PC-3 (cell line): Measurements from ENCODE around the gene WNT3. TPM values are rescaled to one million over a fixed set of nuclear protein-coding genes. Genes with fewer than 3 reads are reported as not detected.
"Not testable (repeated sequence)": the region's sequence is repeated elsewhere in the genome, so short reads cannot be mapped to it uniquely, and the experiment has no call there.

Experiments used
- ATAC-seq: fragments of 200-7000 bp; cut with Tn5 transposase; 2 replicates; pipeline ENCODE4 v1.9.1; 2020; ENCODE audit warnings: mild to moderate bottlenecking, moderate library complexity
- BruUV-seq: library from RNA; stranded (reverse); fragments of 400-500 nt; replicated peaks from 2 replicates; lab custom pipeline; 2021; lab: Mats Ljungman, UMichigan
- CTCF ChIA-PET: fragments of 300-600 bp; sonication (Branson Sonifier 250); formaldehyde crosslinking; loops from one replicate; lab custom pipeline; 2022; ENCODE audit warnings: antibody characterized with exemption; lab: Charles Lee
- POLR2A ChIA-PET: fragments of 300-600 bp; sonication (Branson Sonifier 250); formaldehyde crosslinking; loops from one replicate; lab custom pipeline; 2022; ENCODE audit warnings: antibody characterized with exemption; ENCODE audit not compliant: unreplicated experiment; lab: Charles Lee
- DNase-seq: peaks from one replicate; pipeline ENCODE4 v3.0.0-alpha.2; 2015
- H2AFZ ChIP-seq: fragments of 300-600 bp; sonication (generic); 2 replicates; pipeline ENCODE4 v1.6.0; 2016; ENCODE audit warnings: antibody characterized with exemption, low read length
- H3F3A ChIP-seq: fragments of 300-600 bp; sonication (generic); one replicate; pipeline ENCODE4 v1.6.0; 2017; ENCODE audit warnings: antibody characterized with exemption, low read length, control low read depth, mild to moderate bottlenecking; ENCODE audit not compliant: unreplicated experiment
- H3K27ac ChIP-seq: fragments of 300-600 bp; sonication (generic); 2 replicates; pipeline ENCODE4 v1.5.1; 2016; ENCODE audit warnings: mild to moderate bottlenecking, low read length
- H3K27me3 ChIP-seq: fragments of 300-600 bp; sonication (generic); 2 replicates; pipeline ENCODE4 v1.6.1; 2016; ENCODE audit warnings: low read length, mixed read lengths
- H3K36me3 ChIP-seq: fragments of 300-600 bp; sonication (generic); 2 replicates; pipeline ENCODE4 v1.6.1; 2016; ENCODE audit warnings: low read depth, mixed run types, low read length, mixed read lengths
- H3K4me1 ChIP-seq: fragments of 300-600 bp; sonication (generic); 2 replicates; pipeline ENCODE4 v1.5.1; 2016; ENCODE audit warnings: low read length; ENCODE audit not compliant: insufficient read depth
- H3K4me2 ChIP-seq: fragments of 300-600 bp; sonication (generic); 2 replicates; pipeline ENCODE4 v1.6.0; 2016; ENCODE audit warnings: low read length
- H3K4me3 ChIP-seq: fragments of 300-600 bp; sonication (generic); 2 replicates; pipeline ENCODE4 v1.5.1; 2016; ENCODE audit warnings: mild to moderate bottlenecking, low read length, mixed read lengths
- H3K79me2 ChIP-seq: fragments of 300-600 bp; sonication (generic); 2 replicates; pipeline ENCODE4 v1.6.1; 2017; ENCODE audit warnings: low read length, mixed read lengths
- H3K9ac ChIP-seq: fragments of 300-600 bp; sonication (generic); 2 replicates; pipeline ENCODE4 v1.6.0; 2016; ENCODE audit warnings: mild to moderate bottlenecking, low read length
- H3K9me2 ChIP-seq: fragments of 300-600 bp; sonication (generic); replicated peaks from 2 replicates; pipeline ENCODE4 v1.6.1; 2016; ENCODE audit warnings: mixed run types, low read length, mixed read lengths
- H3K9me3 ChIP-seq: fragments of 300-600 bp; sonication (generic); 2 replicates; pipeline ENCODE4 v1.6.1; 2016; ENCODE audit warnings: low read length, mixed read lengths
- H4K20me1 ChIP-seq: fragments of 300-600 bp; sonication (generic); 2 replicates; pipeline ENCODE4 v1.6.1; 2016; ENCODE audit warnings: low read length, mixed read lengths
- EZH2 ChIP-seq: fragments of 300-600 bp; sonication (generic); IDR thresholded peaks from one replicate; pipeline ENCODE4 v1.6.1; 2017; ENCODE audit warnings: antibody characterized with exemption, mild to moderate bottlenecking, low read length; ENCODE audit not compliant: unreplicated experiment
- EZH2phosphoT487 ChIP-seq: fragments of 300-600 bp; sonication (generic); IDR thresholded peaks from 2 replicates; pipeline ENCODE4 v1.6.1; 2018; ENCODE audit warnings: mild to moderate bottlenecking, antibody characterized with exemption, low read length, borderline replicate concordance
- intact Hi-C: fragments of 100-400 bp; cut with micrococcal nuclease; formaldehyde crosslinking; loops from 2 replicates; pipeline ENCODE4 v1.9.0; 2023
- total RNA-seq: library from RNA; depleted of rRNA; stranded (reverse); fragments of >200 nt; gene quantifications from 2 replicates; pipeline ENCODE4 v1.2.3, GENCODE V29; 2014
- TF ChIP-seq, protein P1 (sequence below): fragments of 300-600 bp; sonication (generic); conservative IDR thresholded peaks from 2 replicates; pipeline ENCODE4 v1.5.1; 2017; ENCODE audit warnings: antibody characterized with exemption, low read depth, mild to moderate bottlenecking, low read length

WNT3 gene
- total RNA-seq, 1 experiment from 2014 or later: 4.9 TPM

DNA sequence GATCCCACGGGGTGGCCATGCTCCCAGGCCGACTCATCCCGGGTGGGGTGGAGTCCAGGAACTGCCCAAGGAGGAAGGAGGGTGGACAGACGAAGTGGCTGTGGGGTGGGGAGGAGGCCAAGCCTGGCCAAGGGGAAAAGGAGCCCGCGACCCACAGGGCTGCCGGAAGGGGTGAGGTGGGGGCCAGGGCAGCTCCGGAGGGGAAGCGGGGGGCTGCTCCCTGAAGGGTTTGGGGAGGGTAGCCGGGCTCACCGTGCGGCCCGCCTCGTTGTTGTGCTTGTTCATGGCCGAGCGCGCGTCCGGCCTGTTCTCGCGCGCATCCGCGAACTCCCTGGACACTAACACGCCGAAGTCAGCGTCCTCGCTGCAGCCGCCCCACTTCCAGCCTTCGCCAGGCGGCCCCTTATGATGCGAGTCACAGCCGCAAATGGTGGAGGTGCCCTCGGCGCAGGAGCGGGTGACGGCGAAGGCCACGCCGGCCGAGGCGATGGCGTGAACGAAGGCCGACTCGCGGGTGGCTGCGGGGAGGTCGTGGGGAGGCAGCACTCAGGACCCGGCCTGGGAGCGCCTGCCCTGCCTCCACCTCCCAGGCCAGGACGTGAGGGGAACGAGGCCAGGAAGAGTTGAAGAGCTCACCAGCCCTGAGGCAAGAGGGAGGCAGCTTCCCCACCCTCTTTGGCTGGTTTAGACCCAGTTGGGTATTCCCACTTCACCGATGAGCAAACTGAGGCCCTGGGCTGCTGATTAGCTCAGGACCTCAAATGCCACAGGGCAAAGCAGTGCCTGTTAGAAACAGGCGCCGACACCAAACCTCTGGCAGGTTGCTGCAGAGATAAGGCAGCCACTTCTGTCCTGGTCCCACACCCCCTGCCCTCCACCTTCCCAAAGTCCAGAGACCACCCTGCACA, 48.7 kb downstream of the WNT3 start:
- Histone ChIP-seq H3K27me3 (no peaks in the 10 kb centered on the region), H3K79me2 (no peaks in the 10 kb centered on the region), H3K4me1 (peaks cover 38% of the 10 kb centered on the region), H3K4me3 (no peak overlapping the region), H2AFZ (no peak overlapping the region), H3K9ac (peak overlapping the region; percentile 24; the same call in 1 of the 2 replicates), H3K27ac (peak overlapping the region; percentile 79), H3K36me3 (no peaks in the 10 kb centered on the region), H3K9me2 (no peaks in the 10 kb centered on the region), H3K9me3 (no peaks in the 10 kb centered on the region), H3K4me2 (0 out of 2 replicates have a peak overlapping the region, but pooled peaks have one; percentile 82), H3F3A (peaks cover 6% of the 10 kb centered on the region), H4K20me1 (no peaks in the 10 kb centered on the region)
- POLR2A ChIA-PET: no interaction called here
- CTCF ChIA-PET: no interaction called here
- peak; percentile 31 for DNase-seq
- TF ChIP-seq, protein P1, sequence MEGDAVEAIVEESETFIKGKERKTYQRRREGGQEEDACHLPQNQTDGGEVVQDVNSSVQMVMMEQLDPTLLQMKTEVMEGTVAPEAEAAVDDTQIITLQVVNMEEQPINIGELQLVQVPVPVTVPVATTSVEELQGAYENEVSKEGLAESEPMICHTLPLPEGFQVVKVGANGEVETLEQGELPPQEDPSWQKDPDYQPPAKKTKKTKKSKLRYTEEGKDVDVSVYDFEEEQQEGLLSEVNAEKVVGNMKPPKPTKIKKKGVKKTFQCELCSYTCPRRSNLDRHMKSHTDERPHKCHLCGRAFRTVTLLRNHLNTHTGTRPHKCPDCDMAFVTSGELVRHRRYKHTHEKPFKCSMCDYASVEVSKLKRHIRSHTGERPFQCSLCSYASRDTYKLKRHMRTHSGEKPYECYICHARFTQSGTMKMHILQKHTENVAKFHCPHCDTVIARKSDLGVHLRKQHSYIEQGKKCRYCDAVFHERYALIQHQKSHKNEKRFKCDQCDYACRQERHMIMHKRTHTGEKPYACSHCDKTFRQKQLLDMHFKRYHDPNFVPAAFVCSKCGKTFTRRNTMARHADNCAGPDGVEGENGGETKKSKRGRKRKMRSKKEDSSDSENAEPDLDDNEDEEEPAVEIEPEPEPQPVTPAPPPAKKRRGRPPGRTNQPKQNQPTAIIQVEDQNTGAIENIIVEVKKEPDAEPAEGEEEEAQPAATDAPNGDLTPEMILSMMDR: no peak
- no peak for TF ChIP-seq EZH2phosphoT487
- TF ChIP-seq EZH2: no peak
- no TSS peak for BruUV-seq
- no peak for ATAC-seq
- intact Hi-C loops: no loop called here

DNA sequence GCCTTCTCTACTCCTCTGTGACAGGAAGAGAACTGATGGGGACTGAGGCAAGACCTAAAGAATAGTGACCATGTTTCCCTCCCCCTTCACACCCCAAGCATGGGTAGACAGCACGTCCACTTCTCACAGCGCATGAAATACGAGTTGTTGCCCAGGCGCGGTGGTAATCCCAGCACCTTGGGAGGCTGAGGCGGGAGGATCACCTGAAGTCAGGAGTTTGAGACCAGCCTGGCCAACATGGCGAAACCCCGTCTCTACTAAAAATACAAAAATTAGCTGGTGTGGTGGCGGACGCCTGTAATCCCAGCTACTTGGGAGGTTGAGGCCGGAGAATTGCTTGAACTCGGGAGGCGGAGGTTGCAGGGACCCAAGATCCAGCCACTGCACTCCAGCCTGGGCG, 49.6 kb downstream of the WNT3 start:
- H3K79me2 ChIP-seq, ATAC-seq, H3K4me3 ChIP-seq, CTCF ChIA-PET, POLR2A ChIA-PET, H3K9me3 ChIP-seq, DNase-seq, H2AFZ ChIP-seq, H4K20me1 ChIP-seq, H3K36me3 ChIP-seq, H3K27me3 ChIP-seq, BruUV-seq, H3K4me2 ChIP-seq, intact Hi-C loops, H3K27ac ChIP-seq, H3K9ac ChIP-seq, H3K9me2 ChIP-seq, H3F3A ChIP-seq: not testable (repeated sequence)
- peaks cover 47% of the 10 kb centered on the region for H3K4me1 ChIP-seq

DNA sequence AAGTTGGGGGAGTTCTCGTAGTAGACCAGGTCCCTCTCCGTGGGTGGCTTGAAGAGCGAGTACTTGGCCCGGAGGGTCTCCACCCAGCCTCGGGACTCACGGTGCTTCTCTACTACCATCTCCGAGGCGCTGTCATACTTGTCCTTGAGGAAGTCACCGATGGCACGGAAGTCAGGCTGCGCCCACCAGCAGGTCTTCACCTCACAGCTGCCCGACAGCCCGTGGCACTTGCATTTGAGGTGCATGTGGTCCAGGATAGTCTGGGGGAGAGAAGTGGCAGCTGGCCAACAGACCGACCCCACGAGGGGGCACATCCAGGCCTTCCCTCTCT, 50.0 kb downstream of the WNT3 start:
- no peak overlapping the region for H3K27ac ChIP-seq
- BruUV-seq: no TSS peak
- TF ChIP-seq EZH2 (no peak), EZH2phosphoT487 (no peak)
- TF ChIP-seq, protein P1: no peak
- H3K4me3 ChIP-seq: no peak overlapping the region
- no peak overlapping the region for H2AFZ ChIP-seq
- no peaks in the 10 kb centered on the region for H4K20me1 ChIP-seq
- intact Hi-C loops: no loop called here
- H3K9me3 ChIP-seq: no peaks in the 10 kb centered on the region
- POLR2A ChIA-PET: no interaction called here
- ATAC-seq (no peak), DNase-seq (no peak)
- no peak overlapping the region for H3K9ac ChIP-seq
- H3K79me2 ChIP-seq: no peaks in the 10 kb centered on the region
- CTCF ChIA-PET: no interaction called here
- H3K36me3 ChIP-seq: no peaks in the 10 kb centered on the region
- H3F3A ChIP-seq: peaks cover 6% of the 10 kb centered on the region
- H3K4me2 ChIP-seq: no peak overlapping the region
- H3K9me2 ChIP-seq: no peaks in the 10 kb centered on the region
- H3K27me3 ChIP-seq: no peaks in the 10 kb centered on the region
- H3K4me1 ChIP-seq: peaks cover 51% of the 10 kb centered on the region
